BJ (cell line): Measurements from ENCODE around the gene MED6. TPM values are rescaled to one million over a fixed set of nuclear protein-coding genes. Genes with fewer than 3 reads are reported as not detected.

ENCODE experiments used
- CTCF ChIA-PET: fragments of 350-600 bp; formaldehyde crosslinking; extraction: SDS; loops from one replicate; lab custom pipeline; 2021; ENCODE audit warnings: antibody characterized with exemption, inconsistent platforms; lab: Yijun Ruan, JAX
- POLR2A ChIA-PET: fragments of 300-600 bp; sonication (Branson Sonifier 250); formaldehyde crosslinking; extraction: SDS; loops from one replicate; lab custom pipeline; 2021; ENCODE audit warnings: antibody characterized with exemption; lab: Charles Lee
- DNase-seq: peaks from one replicate; pipeline ENCODE4 v3.0.0-alpha.2; 2011; ENCODE audit warnings: low read depth
- H3K27me3 ChIP-seq: 2 replicates; pipeline ENCODE4 v1.6.0; 2011; ENCODE audit warnings: low read length; ENCODE audit not compliant: control insufficient read depth, insufficient read depth
- H3K36me3 ChIP-seq: 2 replicates; pipeline ENCODE4 v1.5.1; 2011; ENCODE audit warnings: low read length; ENCODE audit not compliant: control insufficient read depth, insufficient read depth
- H3K4me3 ChIP-seq: 2 replicates; pipeline ENCODE4 v1.5.1; 2011; ENCODE audit warnings: low read depth, mild to moderate bottlenecking, control low read depth, low read length
- polyA plus RNA-seq: library from polyadenylated mRNA; depleted of rRNA; stranded (reverse); fragments of >200 nt; gene quantifications from 2 replicates; pipeline ENCODE4 v1.2.3, GENCODE V29; 2011
- TF ChIP-seq, protein P1 (sequence below): IDR thresholded peaks from 2 replicates; pipeline ENCODE4 v1.5.1; 2011; ENCODE audit warnings: low read depth, mild to moderate bottlenecking, control low read depth, inconsistent platforms, low read length, moderate library complexity; ENCODE audit not compliant: insufficient read depth

Gene MED6
- polyA plus RNA-seq, 1 experiment, result 15.4 TPM

DNA sequence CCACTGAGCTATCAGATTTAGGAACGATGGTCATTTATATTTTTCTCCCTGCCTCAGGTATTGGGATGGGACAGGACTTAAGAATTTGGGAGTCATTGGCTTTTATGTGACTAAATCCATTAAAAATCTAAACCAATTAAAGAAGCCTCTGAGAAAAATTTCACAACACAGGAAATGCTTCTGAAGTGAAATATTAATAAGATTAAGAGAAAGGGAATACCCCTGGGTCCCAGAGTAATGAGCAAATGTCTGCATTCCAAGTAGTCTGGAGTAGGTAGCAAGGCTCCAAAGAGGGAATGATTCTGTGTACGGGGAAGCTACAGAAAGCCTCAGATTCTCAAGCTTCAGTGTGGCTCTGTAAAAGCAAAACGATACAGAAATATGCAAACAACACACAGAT is 707 bp upstream of the MED6 start:
- Histone ChIP-seq H3K36me3 (peaks cover 1% of the 10 kb centered on the region; the same call in 1 of the 2 replicates), H3K27me3 (no peaks in the 10 kb centered on the region), H3K4me3 (peak overlapping the region; percentile 61)
- CTCF ChIA-PET, result interaction anchor here (1.5 to 1.6 kb wide), 2 partner anchors 19 to 112 kb away, joined by 3 to 4 read pairs; no protein-coding TSS in a partner anchor
- no peak for DNase-seq
- TF ChIP-seq, protein P1, sequence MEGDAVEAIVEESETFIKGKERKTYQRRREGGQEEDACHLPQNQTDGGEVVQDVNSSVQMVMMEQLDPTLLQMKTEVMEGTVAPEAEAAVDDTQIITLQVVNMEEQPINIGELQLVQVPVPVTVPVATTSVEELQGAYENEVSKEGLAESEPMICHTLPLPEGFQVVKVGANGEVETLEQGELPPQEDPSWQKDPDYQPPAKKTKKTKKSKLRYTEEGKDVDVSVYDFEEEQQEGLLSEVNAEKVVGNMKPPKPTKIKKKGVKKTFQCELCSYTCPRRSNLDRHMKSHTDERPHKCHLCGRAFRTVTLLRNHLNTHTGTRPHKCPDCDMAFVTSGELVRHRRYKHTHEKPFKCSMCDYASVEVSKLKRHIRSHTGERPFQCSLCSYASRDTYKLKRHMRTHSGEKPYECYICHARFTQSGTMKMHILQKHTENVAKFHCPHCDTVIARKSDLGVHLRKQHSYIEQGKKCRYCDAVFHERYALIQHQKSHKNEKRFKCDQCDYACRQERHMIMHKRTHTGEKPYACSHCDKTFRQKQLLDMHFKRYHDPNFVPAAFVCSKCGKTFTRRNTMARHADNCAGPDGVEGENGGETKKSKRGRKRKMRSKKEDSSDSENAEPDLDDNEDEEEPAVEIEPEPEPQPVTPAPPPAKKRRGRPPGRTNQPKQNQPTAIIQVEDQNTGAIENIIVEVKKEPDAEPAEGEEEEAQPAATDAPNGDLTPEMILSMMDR, result no peak
- POLR2A ChIA-PET, result no interaction called here

DNA sequence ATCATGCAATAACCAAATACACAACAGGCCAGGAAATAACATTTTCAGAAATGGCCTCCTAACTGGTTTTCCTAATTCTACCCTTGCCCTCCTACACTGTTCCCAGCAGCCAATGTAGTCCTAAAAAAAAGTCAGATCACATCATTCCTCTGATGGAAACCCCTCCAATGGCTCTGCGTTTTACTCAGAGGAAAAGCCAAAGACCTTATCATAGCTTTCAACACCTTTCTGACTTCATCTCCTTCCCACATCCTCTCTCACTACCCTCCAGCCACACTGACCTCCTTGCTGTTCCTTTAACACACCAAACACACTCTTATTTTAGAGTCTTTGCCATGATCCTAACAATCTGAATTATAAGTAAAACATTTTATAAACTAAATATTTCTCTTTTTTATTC is 1.1 kb downstream of the MED6 start:
- Histone ChIP-seq H3K4me3 (peak overlapping the region; percentile 61), H3K36me3 (peaks cover 15% of the 10 kb centered on the region), H3K27me3 (no peaks in the 10 kb centered on the region)
- no peak for DNase-seq
- ChIA-PET CTCF (no interaction called here), POLR2A (no interaction called here)
- TF ChIP-seq, protein P1, result no peak

GRCh38 chr14:70597731-70598130 is 2.7 kb downstream of the MED6 start:
- ChIA-PET CTCF (no interaction called here), POLR2A (no interaction called here)
- TF ChIP-seq, protein P1, result no peak
- no peak overlapping the region for H3K4me3 ChIP-seq
- H3K27me3 ChIP-seq, result no peaks in the 10 kb centered on the region
- H3K36me3 ChIP-seq, result peaks cover 18% of the 10 kb centered on the region
- DNase-seq, result no peak

DNA sequence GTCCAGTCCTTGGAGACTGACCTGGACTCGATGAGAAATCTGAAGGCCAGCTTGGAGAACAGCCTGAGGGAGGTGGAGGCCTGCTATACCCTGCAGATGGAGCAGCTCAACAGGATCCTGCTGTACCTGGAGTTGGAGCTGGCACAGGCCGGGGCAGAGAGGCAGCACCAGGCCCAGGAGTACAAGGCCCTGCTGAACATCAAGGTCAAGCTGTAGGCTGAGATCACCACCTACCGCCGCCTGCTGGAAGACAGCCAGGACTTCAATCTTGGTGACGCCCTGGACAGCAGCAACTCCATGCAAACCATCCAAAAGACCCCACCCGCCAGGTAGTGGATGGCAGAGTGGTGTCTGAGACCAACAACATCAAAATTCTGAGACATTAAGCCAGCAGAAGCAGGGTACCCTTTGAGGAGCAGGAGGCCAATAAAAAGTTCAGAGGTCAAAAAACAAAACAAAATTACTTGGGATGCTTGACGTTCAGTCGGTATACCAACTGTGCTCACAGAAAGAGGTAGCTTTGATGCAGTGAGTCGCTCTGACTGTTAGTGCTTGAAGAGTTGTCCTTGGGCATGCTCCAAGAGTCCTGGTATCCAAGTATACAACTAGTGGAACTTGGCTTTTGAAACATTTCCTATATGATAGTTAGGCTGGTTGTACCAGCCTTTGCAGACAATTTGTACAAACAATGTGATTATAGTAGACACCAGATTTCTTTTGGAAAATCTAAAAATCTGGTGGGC is 4.8 kb downstream of the MED6 start:
- no peak for DNase-seq

DNA sequence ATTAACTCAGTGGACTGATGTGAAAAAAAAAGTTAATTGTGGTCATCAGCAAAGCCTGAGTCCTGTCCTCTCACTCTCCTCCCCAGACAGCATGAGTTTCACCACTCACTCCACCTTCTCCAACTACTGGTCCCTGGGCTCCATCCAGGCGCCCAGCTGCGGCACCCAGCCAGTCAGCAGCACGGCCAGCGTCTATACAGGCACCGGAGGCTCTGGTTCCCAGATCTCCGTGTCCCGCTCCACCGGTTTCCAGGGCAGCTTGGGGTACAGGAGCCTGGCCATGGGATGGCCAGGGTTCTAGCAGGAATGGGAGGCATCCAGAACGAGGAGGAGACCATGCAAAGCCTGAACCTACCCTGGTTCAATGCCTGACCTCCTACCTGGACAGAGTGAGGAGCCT is 6.0 kb downstream of the MED6 start:
- H3K4me3 ChIP-seq, result no peak overlapping the region
- peaks cover 22% of the 10 kb centered on the region for H3K36me3 ChIP-seq
- TF ChIP-seq, protein P1, result no peak
- CTCF ChIA-PET, result no interaction called here
- POLR2A ChIA-PET, result no interaction called here
- no peak for DNase-seq
- H3K27me3 ChIP-seq, result no peaks in the 10 kb centered on the region

More for the DNA sequence above, 4.8 kb downstream of the MED6 start:
- Histone ChIP-seq H3K27me3 (no peaks in the 10 kb centered on the region), H3K36me3 (peaks cover 20% of the 10 kb centered on the region), H3K4me3 (no peak overlapping the region)
- ChIA-PET POLR2A (no interaction called here), CTCF (interaction anchor here (0.6 kb wide), 1 partner anchor 185 kb away, joined by 3 read pairs; no protein-coding TSS in a partner anchor)
- TF ChIP-seq, protein P1, result no peak
